ENCODE measurements around the gene LRRC28. TPM values are rescaled to one million over a fixed set of nuclear protein-coding genes. Genes with fewer than 3 reads are reported as not detected.

LRRC28 gene
- total and polyA plus RNA-seq, 10 of the 15 experiments (the other 5 are each of a cell fraction or from before 2014, with no cell fraction given): 21.3 to 54.9 (median 27.7) TPM

DNA sequence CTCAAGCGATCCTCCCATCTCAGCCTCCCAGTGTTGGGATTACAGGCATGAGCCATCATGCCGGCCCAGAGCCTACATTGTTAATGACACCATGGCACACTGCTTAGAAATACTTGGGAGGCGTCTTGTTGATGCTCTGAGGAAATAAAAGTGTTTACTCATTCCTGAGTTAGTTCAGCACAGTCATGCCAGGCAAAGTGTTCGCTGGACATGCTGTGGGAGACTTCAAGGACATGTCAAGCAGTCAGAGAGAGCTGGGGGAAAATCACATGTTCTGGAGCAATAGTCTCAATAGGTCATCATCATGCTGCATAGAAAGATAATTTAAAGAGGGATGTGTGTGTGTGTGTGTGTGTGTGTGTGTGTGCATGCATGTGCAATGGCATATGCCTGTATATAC lies 39.4 kb upstream of the LRRC28 start (continued):
- TF ChIP-seq MTA3 (IDR thresholded peaks at IDR 0.05; ENCODE audit: borderline replicate concordance, low read length) (no peak), MAX (IDR thresholded peaks at IDR 0.05; ENCODE audit: low read depth, low read length) (no peak), ZBTB11 (CRISPR knock-in tag; IDR thresholded peaks at IDR 0.05) (no peak), HCFC1 (IDR thresholded peaks at IDR 0.05; ENCODE audit: low read length) (no peak)

- Histone ChIP-seq H3K9me3 (replicated peaks; ENCODE audit: control insufficient read depth, insufficient read depth, low read length) (no peaks in the 10 kb centered on the region), H3K79me2 (ENCODE audit: control insufficient read depth, insufficient read depth, low read length) (no peaks in the 10 kb centered on the region), H3K27me3 (replicated peaks in 1 of 2; ENCODE audit: control insufficient read depth in 2 of 2, insufficient read depth in 2 of 2, low read length in 1 of 2) (no peaks in the 10 kb centered on the region), H2AFZ (ENCODE audit: control insufficient read depth, low read depth, low read length) (no peak overlapping the region), H3K4me3 (no peak overlapping the region), H4K20me1 (ENCODE audit: control insufficient read depth, insufficient read depth) (no peaks in the 10 kb centered on the region), H3K4me1 (ENCODE audit: control insufficient read depth, insufficient read depth, low read length) (no peaks in the 10 kb centered on the region), H3K9ac (ENCODE audit: control insufficient read depth, insufficient read depth, low read length) (no peak overlapping the region), H3K4me2 (ENCODE audit: control insufficient read depth, insufficient read depth) (no peak overlapping the region), H3K36me3 (ENCODE audit: control insufficient read depth in 2 of 2, insufficient read depth in 2 of 2, low read length in 1 of 2) (no peaks in the 10 kb centered on the region), H3K27ac (ENCODE audit: control insufficient read depth, insufficient read depth) (no peak overlapping the region)
- WGBS (ENCODE audit: insufficient coverage, insufficient replicate concordance, low lambda C conversion rate, missing lambda C conversion rate): 55% methylated on average over 7 of the region's 7 CpGs
- DNase-seq (ENCODE audit: low read depth, low spot score): no peak
- SMC1A ChIA-PET (ENCODE audit: uncharacterized antibody, unreplicated experiment): interaction anchor here (0.7 to 5.8 kb wide), 9 partner anchors 41 to 357 kb away, joined by 3 to 45 read pairs (median 5); partner anchors contain the start of gene SYNM
- POLR2A ChIA-PET: no interaction called here
- no TSS peak for BruUV-seq (replicated peaks)
- in situ Hi-C loops (cut with MboI): loop anchor here (5.0 to 10.0 kb wide), 2 partner anchors 115 to 438 kb away; no protein-coding TSS in a partner anchor
- intact Hi-C loops (cut with micrococcal nuclease; ENCODE audit: unreplicated experiment): loop anchor here (5.0 to 10.0 kb wide), 2 partner anchors 435 to 768 kb away; no protein-coding TSS in a partner anchor
- ATAC-seq: no peak
- CTCF ChIA-PET: interaction anchor here (1.1 to 7.2 kb wide), 10 partner anchors 39 to 152 kb away, joined by 3 to 111 read pairs (median 4); partner anchors contain the start of genes LRRC28 and SYNM
- FAIRE-seq: no peak
- RAD21 ChIA-PET (ENCODE audit: unreplicated experiment): interaction anchor here (0.5 to 1.6 kb wide), 3 partner anchors 56 to 112 kb away, joined by 3 to 9 read pairs (median 6); no protein-coding TSS in a partner anchor
- TF ChIP-seq, protein P1, sequence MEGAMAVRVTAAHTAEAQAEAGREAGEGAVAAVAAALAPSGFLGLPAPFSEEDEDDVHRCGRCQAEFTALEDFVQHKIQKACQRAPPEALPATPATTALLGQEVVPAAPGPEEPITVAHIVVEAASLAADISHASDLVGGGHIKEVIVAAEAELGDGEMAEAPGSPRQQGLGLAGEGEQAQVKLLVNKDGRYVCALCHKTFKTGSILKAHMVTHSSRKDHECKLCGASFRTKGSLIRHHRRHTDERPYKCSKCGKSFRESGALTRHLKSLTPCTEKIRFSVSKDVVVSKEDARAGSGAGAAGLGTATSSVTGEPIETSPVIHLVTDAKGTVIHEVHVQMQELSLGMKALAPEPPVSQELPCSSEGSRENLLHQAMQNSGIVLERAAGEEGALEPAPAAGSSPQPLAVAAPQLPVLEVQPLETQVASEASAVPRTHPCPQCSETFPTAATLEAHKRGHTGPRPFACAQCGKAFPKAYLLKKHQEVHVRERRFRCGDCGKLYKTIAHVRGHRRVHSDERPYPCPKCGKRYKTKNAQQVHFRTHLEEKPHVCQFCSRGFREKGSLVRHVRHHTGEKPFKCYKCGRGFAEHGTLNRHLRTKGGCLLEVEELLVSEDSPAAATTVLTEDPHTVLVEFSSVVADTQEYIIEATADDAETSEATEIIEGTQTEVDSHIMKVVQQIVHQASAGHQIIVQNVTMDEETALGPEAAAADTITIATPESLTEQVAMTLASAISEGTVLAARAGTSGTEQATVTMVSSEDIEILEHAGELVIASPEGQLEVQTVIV (IDR thresholded peaks at IDR 0.05; ENCODE audit: borderline replicate concordance, partially characterized antibody): no peak
- TF ChIP-seq POLR2AphosphoS2 (IDR thresholded peaks at IDR 0.05; ENCODE audit: low read depth, low read length) (no peak), JUNB (IDR thresholded peaks at IDR 0.05) (no peak), SUPT20H (IDR thresholded peaks at IDR 0.05; ENCODE audit: borderline replicate concordance, control insufficient read depth, low read depth, low read length) (no peak), CHD1 (IDR thresholded peaks at IDR 0.05; ENCODE audit: low read depth, low read length) (no peak), CUX1 (IDR thresholded peaks at IDR 0.05; ENCODE audit: insufficient replicate concordance, low read depth, low read length) (no peak), SMAD5 (IDR thresholded peaks at IDR 0.05; ENCODE audit: low read depth) (no peak)
Observed at GRCh38 chr15:99212406-99212805, 38.9 kb upstream of the LRRC28 start.
